ENCODE data around the gene GLI3.

Gene GLI3

DNA sequence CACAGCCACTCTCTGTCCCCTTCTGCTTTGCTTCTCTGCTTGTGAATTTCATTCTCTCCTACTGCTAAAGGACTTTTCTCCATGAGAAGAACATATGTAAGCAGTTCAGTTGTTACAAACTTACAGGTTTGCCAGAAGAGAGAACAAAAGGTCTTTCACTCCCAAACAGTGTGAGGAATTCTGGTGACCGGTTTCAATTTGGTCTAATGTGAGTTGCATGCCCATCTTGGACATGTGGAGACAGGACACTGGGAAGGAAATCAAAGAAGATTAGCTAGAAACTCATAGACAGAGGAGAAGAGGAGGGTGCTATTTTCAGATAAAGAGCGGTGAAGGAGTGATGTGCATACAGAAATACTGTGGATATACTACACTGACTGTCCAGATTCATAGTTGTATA lies 324.6 kb downstream of the GLI3 start:
- no peak for DNase-seq

DNA sequence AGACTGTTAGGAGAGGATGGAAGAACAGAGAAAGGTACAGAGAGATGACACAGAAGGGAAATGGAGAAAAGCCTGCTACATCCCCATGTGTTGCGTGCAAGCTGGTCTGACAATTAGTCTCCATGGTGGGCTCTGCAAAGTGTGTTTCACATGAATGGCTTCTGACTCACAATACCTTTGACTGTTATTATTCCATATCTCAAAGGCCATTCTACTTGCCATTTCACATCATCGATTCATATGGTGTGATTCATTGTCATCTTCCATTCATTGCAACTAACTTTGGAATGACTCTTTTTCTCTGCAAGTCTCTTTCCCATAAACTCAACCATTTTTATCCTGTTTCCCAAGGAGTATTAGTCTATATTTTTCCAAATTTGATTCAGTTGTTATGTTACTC lies 325.2 kb downstream of the GLI3 start:
- DNase-seq: no peak
